OCI-LY7 (cell line): Measurements from ENCODE around the gene KIF13A. TPM values are rescaled to one million over a fixed set of nuclear protein-coding genes. Genes with fewer than 3 reads are reported as not detected.

Source experiments
- BruUV-seq: library from RNA; stranded (reverse); fragments of 400-500 nt; replicated peaks from 2 replicates; lab custom pipeline; 2021; lab: Mats Ljungman, UMichigan
- CTCF ChIA-PET: fragments of 300-600 bp; sonication (Branson Sonifier 250); formaldehyde crosslinking; loops from one replicate; lab custom pipeline; 2022; ENCODE audit warnings: antibody characterized with exemption; ENCODE audit not compliant: unreplicated experiment; lab: Charles Lee
- POLR2A ChIA-PET: fragments of 300-600 bp; sonication (Branson Sonifier 250); formaldehyde crosslinking; loops from one replicate; lab custom pipeline; 2022; ENCODE audit warnings: antibody characterized with exemption; lab: Charles Lee
- DNase-seq: peaks from one replicate; pipeline ENCODE4 v3.0.0-alpha.2; 2015; ENCODE audit warnings: low spot score
- H2AFZ ChIP-seq: fragments of 200-600 bp; sonication (generic), shearing (Covaris generic); 2 replicates; pipeline ENCODE4 v1.6.1; 2014; ENCODE audit warnings: mild to moderate bottlenecking, antibody characterized with exemption, low read length, moderate library complexity
- H3K27ac ChIP-seq: fragments of 200-600 bp; sonication (generic); 2 replicates; pipeline ENCODE4 v1.5.1; 2014; ENCODE audit warnings: mixed run types, low read depth, mild to moderate bottlenecking, moderate library complexity, low read length, inconsistent platforms; ENCODE audit not compliant: poor library complexity, severe bottlenecking
- H3K36me3 ChIP-seq: fragments of 200-600 bp; sonication (generic); 2 replicates; pipeline ENCODE4 v1.6.1; 2014; ENCODE audit warnings: mild to moderate bottlenecking, antibody characterized with exemption, low read length, moderate library complexity, mixed read lengths; ENCODE audit not compliant: insufficient read depth
- H3K4me1 ChIP-seq: fragments of 200-600 bp; sonication (generic); 2 replicates; pipeline ENCODE4 v1.5.1; 2014; ENCODE audit warnings: mild to moderate bottlenecking, low read length; ENCODE audit not compliant: insufficient read depth, poor library complexity, severe bottlenecking
- H3K4me2 ChIP-seq: fragments of 200-600 bp; sonication (generic); 2 replicates; pipeline ENCODE4 v1.6.1; 2014; ENCODE audit warnings: mild to moderate bottlenecking, low read length
- H3K4me3 ChIP-seq: fragments of 200-600 bp; sonication (generic); 2 replicates; pipeline ENCODE4 v1.5.1; 2014; ENCODE audit warnings: mild to moderate bottlenecking, low read depth, low read length; ENCODE audit not compliant: poor library complexity, severe bottlenecking
- H3K79me2 ChIP-seq: fragments of 200-600 bp; sonication (generic); 2 replicates; pipeline ENCODE4 v1.6.1; 2016; ENCODE audit warnings: low read depth, mild to moderate bottlenecking, low read length, moderate library complexity, mixed read lengths; ENCODE audit not compliant: insufficient read depth
- H3K9me2 ChIP-seq: fragments of 200-600 bp; sonication (generic); 2 replicates; pipeline ENCODE4 v1.6.1; 2016; ENCODE audit warnings: mild to moderate bottlenecking, low read length, mixed read lengths; ENCODE audit not compliant: insufficient read depth
- H3K9me3 ChIP-seq: fragments of 200-600 bp; sonication (generic); 2 replicates; pipeline ENCODE4 v1.6.1; 2014; ENCODE audit warnings: mild to moderate bottlenecking, mixed run types, low read length, mixed read lengths
- H4K20me1 ChIP-seq: fragments of 200-600 bp; sonication (generic); 2 replicates; pipeline ENCODE4 v1.6.1; 2014; ENCODE audit warnings: mild to moderate bottlenecking, antibody characterized with exemption, low read length, moderate library complexity, mixed read lengths; ENCODE audit not compliant: insufficient read depth
- EZH2phosphoT487 ChIP-seq: fragments of 200-600 bp; sonication (generic); IDR thresholded peaks from 2 replicates; pipeline ENCODE4 v1.6.1; 2018; ENCODE audit warnings: low read depth, borderline replicate concordance, mild to moderate bottlenecking, mixed run types, antibody characterized with exemption, low read length, moderate library complexity, mixed read lengths
- intact Hi-C: fragments of 100-400 bp; cut with micrococcal nuclease; formaldehyde crosslinking; loops from one replicate; pipeline ENCODE4 v1.10.0; 2022; ENCODE audit not compliant: unreplicated experiment
- total RNA-seq, 2 experiments: library from RNA; depleted of rRNA in 1 of 2; stranded (reverse); fragments of >200 nt in 1 of 2; shearing (Covaris generic) in 1 of 2; gene quantifications; 2 replicates each; pipeline ENCODE4 v1.2.3, GENCODE V29; 2014 to 2022
- TF ChIP-seq, protein P1 (sequence below): fragments of 200-600 bp; sonication (generic); conservative IDR thresholded peaks from 2 replicates; pipeline ENCODE4 v1.5.1; 2014; ENCODE audit warnings: mild to moderate bottlenecking, antibody characterized with exemption, low read length, moderate library complexity, mixed read lengths

Gene KIF13A
- total RNA-seq, 2 experiments from 2014 or later = 1.5 TPM; not detected in 1

DNA sequence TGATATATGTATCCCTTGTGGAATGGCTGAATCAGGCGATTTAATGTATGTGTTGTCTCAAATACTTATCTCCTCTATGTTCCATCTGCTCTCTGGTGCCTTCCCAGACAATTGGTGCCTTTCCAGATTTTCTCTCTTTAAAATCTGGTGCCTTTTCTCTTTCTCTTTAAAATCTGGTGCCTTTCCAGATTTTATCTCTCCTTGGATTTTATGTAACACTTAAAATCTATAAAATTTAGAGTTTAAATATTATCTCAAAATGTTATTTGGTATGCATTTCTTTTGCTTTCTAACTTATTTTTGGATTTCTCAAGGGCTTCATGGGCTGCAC lies 116.3 kb downstream of the KIF13A start:
- H3K4me3 ChIP-seq = no peak overlapping the region
- H3K4me1 ChIP-seq = no peaks in the 10 kb centered on the region
- ChIA-PET CTCF (no interaction called here), POLR2A (interaction anchor here (0.9 kb wide), 1 partner anchor 14 kb away, joined by 3 read pairs; no protein-coding TSS in a partner anchor)
- no TSS peak for BruUV-seq
- no peaks in the 10 kb centered on the region for H4K20me1 ChIP-seq
- no peaks in the 10 kb centered on the region for H3K36me3 ChIP-seq
- intact Hi-C loops = no loop called here
- H3K9me3 ChIP-seq = no peaks in the 10 kb centered on the region
- no peak overlapping the region for H3K27ac ChIP-seq
- no peak overlapping the region for H3K4me2 ChIP-seq
- no peaks in the 10 kb centered on the region for H3K79me2 ChIP-seq
- DNase-seq = no peak
- TF ChIP-seq EZH2phosphoT487 = no peak
- TF ChIP-seq, protein P1, sequence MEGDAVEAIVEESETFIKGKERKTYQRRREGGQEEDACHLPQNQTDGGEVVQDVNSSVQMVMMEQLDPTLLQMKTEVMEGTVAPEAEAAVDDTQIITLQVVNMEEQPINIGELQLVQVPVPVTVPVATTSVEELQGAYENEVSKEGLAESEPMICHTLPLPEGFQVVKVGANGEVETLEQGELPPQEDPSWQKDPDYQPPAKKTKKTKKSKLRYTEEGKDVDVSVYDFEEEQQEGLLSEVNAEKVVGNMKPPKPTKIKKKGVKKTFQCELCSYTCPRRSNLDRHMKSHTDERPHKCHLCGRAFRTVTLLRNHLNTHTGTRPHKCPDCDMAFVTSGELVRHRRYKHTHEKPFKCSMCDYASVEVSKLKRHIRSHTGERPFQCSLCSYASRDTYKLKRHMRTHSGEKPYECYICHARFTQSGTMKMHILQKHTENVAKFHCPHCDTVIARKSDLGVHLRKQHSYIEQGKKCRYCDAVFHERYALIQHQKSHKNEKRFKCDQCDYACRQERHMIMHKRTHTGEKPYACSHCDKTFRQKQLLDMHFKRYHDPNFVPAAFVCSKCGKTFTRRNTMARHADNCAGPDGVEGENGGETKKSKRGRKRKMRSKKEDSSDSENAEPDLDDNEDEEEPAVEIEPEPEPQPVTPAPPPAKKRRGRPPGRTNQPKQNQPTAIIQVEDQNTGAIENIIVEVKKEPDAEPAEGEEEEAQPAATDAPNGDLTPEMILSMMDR = no peak
- no peaks in the 10 kb centered on the region for H3K9me2 ChIP-seq
- no peak overlapping the region for H2AFZ ChIP-seq

DNA sequence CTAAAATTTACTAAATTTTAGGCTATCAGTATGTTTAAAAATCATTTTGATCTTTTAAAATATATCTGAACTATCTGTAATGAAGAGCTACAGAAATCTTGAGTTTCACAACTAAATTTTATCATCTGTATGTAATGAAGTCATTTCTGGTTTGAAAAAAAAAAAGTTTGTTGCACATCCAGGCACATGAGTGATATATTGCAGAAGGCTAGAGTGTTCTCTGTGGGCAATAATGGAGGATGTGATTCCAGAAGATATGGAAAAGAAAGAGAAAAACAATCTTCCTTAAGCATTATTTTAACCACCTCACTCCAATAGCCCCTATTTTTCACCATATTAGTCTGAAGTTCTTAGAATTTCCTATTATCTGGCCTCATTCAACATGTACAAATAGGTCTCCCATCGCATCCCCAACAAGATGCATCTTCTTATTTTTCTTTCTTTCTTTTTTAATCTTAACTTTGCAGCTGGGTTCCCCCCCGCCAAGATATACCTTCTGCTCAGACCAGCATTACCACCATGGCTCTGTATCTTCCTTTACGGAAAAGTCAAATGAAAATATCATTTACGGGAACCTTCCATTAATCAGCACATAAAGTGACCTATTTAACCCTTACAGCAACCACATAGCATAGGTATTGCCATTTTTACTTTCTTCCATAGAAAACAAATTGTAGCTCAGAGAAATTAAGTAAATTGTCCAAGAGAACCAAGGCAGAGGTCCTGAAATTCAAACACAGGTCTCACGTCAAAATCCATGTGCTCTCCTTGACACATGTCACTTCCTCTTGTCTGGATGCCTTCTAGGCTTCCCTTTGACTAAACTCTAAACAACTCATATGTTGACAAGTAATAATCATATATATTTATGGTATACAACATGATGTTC lies 116.9 kb downstream of the KIF13A start:
- POLR2A ChIA-PET = interaction anchor here (0.9 kb wide), 1 partner anchor 15 kb away, joined by 3 read pairs; no protein-coding TSS in a partner anchor
- BruUV-seq = no TSS peak
- DNase-seq = no peak
- no peak overlapping the region for H3K4me2 ChIP-seq
- no peaks in the 10 kb centered on the region for H3K36me3 ChIP-seq
- no peaks in the 10 kb centered on the region for H3K9me3 ChIP-seq
- CTCF ChIA-PET = no interaction called here
- intact Hi-C loops = no loop called here
- H3K79me2 ChIP-seq = no peaks in the 10 kb centered on the region
- no peak overlapping the region for H2AFZ ChIP-seq
- no peaks in the 10 kb centered on the region for H3K9me2 ChIP-seq
- H3K4me1 ChIP-seq = no peaks in the 10 kb centered on the region
- H3K4me3 ChIP-seq = no peak overlapping the region
- no peak overlapping the region for H3K27ac ChIP-seq
- TF ChIP-seq, protein P1 = no peak
- no peak for TF ChIP-seq EZH2phosphoT487
- H4K20me1 ChIP-seq = no peaks in the 10 kb centered on the region

DNA sequence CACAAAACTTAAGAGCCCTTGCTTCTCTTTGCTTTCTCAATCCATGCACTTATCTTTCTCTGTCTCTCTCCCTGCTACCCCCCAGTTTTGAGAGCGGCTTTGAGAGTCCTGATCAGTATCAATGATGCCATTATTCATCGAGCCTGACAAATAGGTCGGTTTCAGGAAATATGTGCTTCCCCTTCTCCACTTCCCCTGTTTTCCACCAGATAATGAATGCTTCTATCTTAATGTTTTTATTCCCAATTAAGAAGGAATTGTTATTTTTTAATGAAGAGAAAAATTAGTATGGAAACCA lies 117.7 kb downstream of the KIF13A start:
- Histone ChIP-seq H3K79me2 (no peaks in the 10 kb centered on the region), H3K9me3 (no peaks in the 10 kb centered on the region), H4K20me1 (no peaks in the 10 kb centered on the region), H3K27ac (no peak overlapping the region), H3K4me3 (no peak overlapping the region), H3K4me1 (no peaks in the 10 kb centered on the region), H3K9me2 (no peaks in the 10 kb centered on the region), H3K36me3 (no peaks in the 10 kb centered on the region), H3K4me2 (no peak overlapping the region), H2AFZ (no peak overlapping the region)
- ChIA-PET POLR2A (no interaction called here), CTCF (no interaction called here)
- intact Hi-C loops = no loop called here
- DNase-seq = no peak
- no TSS peak for BruUV-seq
- no peak for TF ChIP-seq EZH2phosphoT487
- TF ChIP-seq, protein P1 = no peak
